Breast epithelium (tissue), 4 donors: ENCODE measurements around the gene TSEN54. TPM values are rescaled to one million over a fixed set of nuclear protein-coding genes. Genes with fewer than 3 reads are reported as not detected.

Experiments used
- DNase-seq, 2 donors: peaks; one replicate each; pipeline ENCODE4 v3.0.0-alpha.2; 2019; ENCODE audit warnings: low spot score in 2 of 2
- H3K27ac ChIP-seq, 2 donors: fragments of 200-600 bp; sonication (generic) in 1 of 2; one replicate each; pipeline ENCODE4 v1.5.1; 2016 to 2019; ENCODE audit warnings: mild to moderate bottlenecking in 1 of 2
- H3K27me3 ChIP-seq, 2 donors: fragments of 200-600 bp; sonication (generic) in 1 of 2; one replicate each; pipeline versions ENCODE4 v1.5.1 to v1.6.0; 2017 to 2019; ENCODE audit warnings: control low read depth in 1 of 2, mild to moderate bottlenecking in 1 of 2
- H3K36me3 ChIP-seq: fragments of 200-600 bp; one replicate; pipeline ENCODE4 v1.5.1; 2019
- H3K4me1 ChIP-seq, 2 donors: fragments of 200-600 bp; sonication (generic); one replicate each; pipeline ENCODE4 v1.5.1; 2016 to 2019; ENCODE audit warnings: control low read depth in 1 of 2
- H3K4me3 ChIP-seq, 3 donors: fragments of 200-600 bp; sonication (generic); 1 replicate in 2 of 3; 2 replicates in 1 of 3; pipeline ENCODE4 v1.5.1; 2016 to 2019; ENCODE audit warnings: mild to moderate bottlenecking in 3 of 3, moderate library complexity in 2 of 3
- H3K9me3 ChIP-seq, 2 donors: fragments of 200-600 bp; sonication (generic) in 1 of 2; one replicate each; pipeline ENCODE4 v1.5.1; 2016 to 2019; ENCODE audit warnings: control low read depth in 1 of 2
- POLR2A ChIP-seq: fragments of 450-650 bp; IDR thresholded peaks from one replicate; pipeline ENCODE4 v1.6.1; 2016; ENCODE audit warnings: antibody characterized with exemption, mild to moderate bottlenecking, moderate library complexity
- POLR2AphosphoS5 ChIP-seq, 3 donors: sonication (generic); formaldehyde crosslinking; IDR thresholded peaks; one replicate each; pipeline ENCODE4 v1.6.1; 2017; ENCODE audit warnings: antibody characterized with exemption in 3 of 3
- intact Hi-C: fragments of 100-400 bp; cut with DNase I; formaldehyde crosslinking; loops from one replicate; pipeline ENCODE4 v1.15.1; 2023; ENCODE audit warnings: low total_unique reads
- total RNA-seq, 3 donors: library from RNA; depleted of rRNA; stranded (reverse); fragments of >200 nt; gene quantifications; one replicate each; pipeline ENCODE4 v1.1.0, GENCODE V29; 2016
- TF ChIP-seq, protein P1 (sequence below), 3 donors: fragments of 450-650 bp; IDR thresholded peaks; one replicate each; pipeline ENCODE4 v1.5.1; 2016 to 2017; ENCODE audit warnings: antibody characterized with exemption in 3 of 3, mild to moderate bottlenecking in 3 of 3, moderate library complexity in 3 of 3

TSEN54 gene
- total RNA-seq, 3 donors from 2014 or later = 18.4 to 34.7 (median 31.2) TPM

DNA sequence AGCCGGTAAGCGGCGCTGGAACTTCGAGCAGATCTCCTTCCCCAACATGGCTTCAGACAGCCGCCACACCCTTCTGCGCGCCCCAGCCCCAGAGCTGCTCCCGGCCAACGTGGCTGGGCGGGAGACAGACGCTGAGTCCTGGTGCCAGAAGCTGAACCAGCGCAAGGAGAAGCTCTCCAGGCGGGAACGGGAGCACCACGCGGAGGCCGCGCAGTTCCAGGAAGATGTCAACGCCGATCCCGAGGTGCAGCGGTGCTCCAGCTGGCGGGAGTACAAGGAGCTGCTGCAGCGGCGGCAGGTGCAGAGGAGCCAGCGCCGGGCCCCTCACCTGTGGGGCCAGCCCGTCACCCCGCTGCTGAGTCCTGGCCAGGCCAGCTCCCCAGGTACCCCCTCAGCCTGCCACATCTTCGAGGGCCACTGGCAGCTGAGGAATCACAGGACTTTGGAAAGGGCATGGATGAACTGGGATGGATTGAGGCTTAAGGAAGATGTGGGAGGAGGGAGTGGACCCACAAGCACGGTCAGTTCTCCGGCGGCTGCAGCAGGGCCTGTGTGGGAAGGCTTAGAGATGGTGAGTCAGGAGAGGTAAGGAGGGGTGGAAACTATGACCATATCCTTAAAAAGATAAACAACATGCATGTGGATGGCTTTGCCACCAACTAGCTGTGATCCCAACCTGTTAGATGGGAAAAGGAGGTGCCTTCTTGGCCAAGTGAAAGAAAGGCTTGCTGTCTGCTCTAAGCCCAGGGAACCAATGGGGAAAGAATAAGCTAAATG, 5.8 kb downstream of the TSEN54 start:
- intact Hi-C loops = loop anchor here (10.0 kb wide), 1 partner anchor 97 kb away; no protein-coding TSS in a partner anchor
- Histone ChIP-seq H3K4me3 (no peak overlapping the region), H3K4me1 (peaks cover 4 to 6% of the 10 kb centered on the region in 2 donors), H3K36me3 (no peaks in the 10 kb centered on the region), H3K27me3 (no peaks in the 10 kb centered on the region), H3K27ac (no peak overlapping the region), H3K9me3 (no peaks in the 10 kb centered on the region)
- TF ChIP-seq POLR2A (no peak), POLR2AphosphoS5 (IDR thresholded peaks at IDR 0.05) (no peak)
- TF ChIP-seq, protein P1, sequence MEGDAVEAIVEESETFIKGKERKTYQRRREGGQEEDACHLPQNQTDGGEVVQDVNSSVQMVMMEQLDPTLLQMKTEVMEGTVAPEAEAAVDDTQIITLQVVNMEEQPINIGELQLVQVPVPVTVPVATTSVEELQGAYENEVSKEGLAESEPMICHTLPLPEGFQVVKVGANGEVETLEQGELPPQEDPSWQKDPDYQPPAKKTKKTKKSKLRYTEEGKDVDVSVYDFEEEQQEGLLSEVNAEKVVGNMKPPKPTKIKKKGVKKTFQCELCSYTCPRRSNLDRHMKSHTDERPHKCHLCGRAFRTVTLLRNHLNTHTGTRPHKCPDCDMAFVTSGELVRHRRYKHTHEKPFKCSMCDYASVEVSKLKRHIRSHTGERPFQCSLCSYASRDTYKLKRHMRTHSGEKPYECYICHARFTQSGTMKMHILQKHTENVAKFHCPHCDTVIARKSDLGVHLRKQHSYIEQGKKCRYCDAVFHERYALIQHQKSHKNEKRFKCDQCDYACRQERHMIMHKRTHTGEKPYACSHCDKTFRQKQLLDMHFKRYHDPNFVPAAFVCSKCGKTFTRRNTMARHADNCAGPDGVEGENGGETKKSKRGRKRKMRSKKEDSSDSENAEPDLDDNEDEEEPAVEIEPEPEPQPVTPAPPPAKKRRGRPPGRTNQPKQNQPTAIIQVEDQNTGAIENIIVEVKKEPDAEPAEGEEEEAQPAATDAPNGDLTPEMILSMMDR (IDR thresholded peaks at IDR 0.05) = no peak
- DNase-seq = no peak

DNA sequence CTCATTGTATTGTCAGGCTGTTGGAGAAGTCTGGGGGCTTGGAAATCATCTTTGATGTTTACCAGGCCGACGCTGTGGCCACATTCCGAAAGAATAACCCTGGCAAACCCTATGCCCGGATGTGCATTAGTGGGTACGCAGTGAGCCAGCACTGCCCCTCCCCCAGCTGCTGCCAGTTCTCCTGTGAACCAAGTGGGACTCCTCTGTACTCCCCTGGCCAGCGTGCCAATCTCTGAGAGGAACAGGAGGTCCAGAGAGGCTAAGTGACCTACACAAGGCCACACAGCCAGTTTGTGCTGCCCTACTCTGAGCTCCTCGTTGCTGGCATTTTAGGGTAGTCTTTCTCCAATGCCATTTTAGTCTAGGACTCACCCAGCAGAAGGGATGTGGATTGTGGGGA, 7.3 kb downstream of the TSEN54 start:
- H3K4me1 ChIP-seq = no peaks in the 10 kb centered on the region
- no peaks in the 10 kb centered on the region for H3K36me3 ChIP-seq
- H3K27me3 ChIP-seq = no peaks in the 10 kb centered on the region
- DNase-seq = no peak
- no peak for TF ChIP-seq POLR2AphosphoS5 (IDR thresholded peaks at IDR 0.05)
- no peak for TF ChIP-seq POLR2A
- TF ChIP-seq, protein P1 (IDR thresholded peaks at IDR 0.05) = no peak
- no peak overlapping the region for H3K4me3 ChIP-seq
- H3K9me3 ChIP-seq = no peaks in the 10 kb centered on the region
- intact Hi-C loops = loop anchor here (10.0 kb wide), 1 partner anchor 99 kb away; no protein-coding TSS in a partner anchor
- H3K27ac ChIP-seq = no peak overlapping the region

DNA sequence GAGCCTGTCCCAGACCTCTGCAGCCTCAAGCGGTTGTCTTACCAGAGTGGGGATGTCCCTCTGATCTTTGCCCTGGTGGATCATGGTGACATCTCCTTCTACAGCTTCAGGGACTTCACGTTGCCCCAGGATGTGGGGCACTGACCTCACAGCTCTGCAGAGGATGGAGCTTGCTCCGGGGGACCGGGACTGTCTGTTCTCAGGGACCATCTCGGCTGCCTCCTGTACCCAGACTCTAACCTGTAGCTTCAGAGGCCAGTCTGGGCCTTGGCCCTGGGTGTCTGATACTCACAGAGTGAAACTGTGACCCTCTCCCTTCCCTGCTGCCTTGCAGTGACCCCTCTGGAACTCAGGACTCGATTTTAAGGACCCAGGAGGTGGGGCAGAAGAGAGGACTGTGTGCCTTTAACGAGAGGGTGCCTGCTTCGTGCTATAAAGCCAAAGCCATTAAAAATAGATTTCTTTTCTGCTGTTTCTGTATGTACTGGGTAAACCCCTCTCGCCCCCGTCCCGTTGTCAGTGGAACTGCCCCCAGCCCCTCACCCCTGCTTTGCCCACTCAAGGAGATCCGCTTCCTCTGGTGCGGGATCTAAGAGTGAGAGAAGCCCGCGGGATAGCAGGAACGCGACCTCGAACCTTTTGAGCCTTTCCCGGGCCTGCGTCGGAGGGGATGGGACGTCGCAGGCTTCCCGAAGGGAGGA, 8.1 kb downstream of the TSEN54 start:
- H3K27ac ChIP-seq = peak overlapping the region; percentile 73 to 80
- H3K9me3 ChIP-seq = no peaks in the 10 kb centered on the region
- TF ChIP-seq, protein P1 (IDR thresholded peaks at IDR 0.05) = no peak
- TF ChIP-seq POLR2AphosphoS5 (IDR thresholded peaks at IDR 0.05) = no peak
- no peak for TF ChIP-seq POLR2A
- no peaks in the 10 kb centered on the region for H3K27me3 ChIP-seq
- no peaks in the 10 kb centered on the region for H3K4me1 ChIP-seq
- intact Hi-C loops = loop anchor here (10.0 kb wide), 1 partner anchor 100 kb away; no protein-coding TSS in a partner anchor
- DNase-seq = no peak
- H3K36me3 ChIP-seq = no peaks in the 10 kb centered on the region
- H3K4me3 ChIP-seq = peak overlapping the region; percentile 63 to 71 (median 70)

DNA sequence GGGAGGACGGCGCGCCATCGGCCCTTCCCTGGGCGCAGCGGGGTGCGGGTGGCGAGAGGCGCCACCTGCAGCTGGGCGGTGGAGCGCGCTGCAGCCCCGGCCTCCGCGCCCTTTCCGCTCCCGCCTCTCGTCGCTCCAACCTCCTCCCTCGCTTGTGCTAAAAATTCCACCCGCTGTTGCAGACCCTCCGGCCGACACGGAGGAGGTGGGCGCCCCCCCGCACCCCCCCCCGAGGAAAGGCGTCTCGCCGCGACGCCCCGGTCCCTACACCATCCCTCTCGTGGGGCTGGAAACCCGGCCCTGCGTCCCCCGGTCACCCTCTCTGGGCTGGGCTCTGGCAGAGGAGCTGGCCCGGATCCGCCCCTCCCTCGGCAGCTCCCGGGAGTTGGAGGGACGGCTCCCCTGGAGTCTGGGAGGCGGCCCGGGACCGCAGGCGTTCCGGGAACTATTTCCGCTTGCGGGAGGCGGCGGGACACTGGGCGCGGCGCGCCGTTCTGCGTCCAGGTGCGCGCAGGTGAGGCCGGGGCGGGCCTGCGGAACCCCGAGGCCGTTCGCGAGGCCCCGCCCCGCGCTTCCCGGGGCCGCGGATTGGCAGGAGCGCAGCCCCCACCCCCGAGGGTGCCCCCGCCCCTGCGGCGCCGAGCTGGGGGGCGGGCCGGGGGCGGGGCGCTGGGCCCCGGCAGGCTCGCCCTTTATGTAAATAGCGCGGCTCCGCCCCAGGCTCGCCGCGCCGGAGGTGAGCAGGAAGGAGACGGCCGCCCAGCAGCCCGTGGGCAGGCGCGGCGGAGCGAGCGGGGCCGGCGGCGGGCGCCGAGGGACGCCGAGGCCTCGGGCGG, 8.9 kb downstream of the TSEN54 start, which contains the start of gene LLGL2:
LLGL2 (plus strand) TSS at position 728 of the 836 bp plus-strand sequence. CDS start 17,730 bp downstream, outside the sequence.
- H3K9me3 ChIP-seq = no peaks in the 10 kb centered on the region
- peak within 1 kb of the TSS; percentile 63 to 71 (median 70) for H3K4me3 ChIP-seq
- peak; percentile 79 to 80 for DNase-seq
- H3K36me3 ChIP-seq = no peaks in the 10 kb centered on the region
- H3K27ac ChIP-seq = peak within 1 kb of the TSS; percentile 73 to 80
- TF ChIP-seq POLR2A (no peak), POLR2AphosphoS5 (IDR thresholded peaks at IDR 0.05) (peak in 2 of 3 donors; percentile 22 to 26)
- TF ChIP-seq, protein P1 (IDR thresholded peaks at IDR 0.05) = peak in 2 of 3 donors; percentile 31 to 41
- H3K27me3 ChIP-seq = no peaks in the 10 kb centered on the region
- H3K4me1 ChIP-seq = no peaks in the 10 kb centered on the region
- intact Hi-C loops = loop anchor here (10.0 kb wide), 1 partner anchor 100 kb away; no protein-coding TSS in a partner anchor
